Right atrium auricular region (tissue), 2 donors: ENCODE results near the gene NOD2. TPM values are rescaled to one million over a fixed set of nuclear protein-coding genes. Genes with fewer than 3 reads are reported as not detected.

Experiments used
- DNase-seq: peaks from one replicate; pipeline ENCODE4 v3.0.0-alpha.2; 2019; ENCODE audit warnings: low spot score
- H3K27ac ChIP-seq, 2 donors: fragments of 200-600 bp; sonication (generic); 1 replicate in 1 of 2; 2 replicates in 1 of 2; pipeline ENCODE4 v1.5.1; 2016 to 2019
- H3K27me3 ChIP-seq, 2 donors: fragments of 200-600 bp; sonication (generic); one replicate each; pipeline versions ENCODE4 v1.5.1 to v1.6.0; 2017 to 2019
- H3K36me3 ChIP-seq: fragments of 200-600 bp; sonication (generic); one replicate; pipeline ENCODE4 v1.5.1; 2016
- H3K4me1 ChIP-seq, 2 donors: fragments of 200-600 bp; sonication (generic); one replicate each; pipeline versions ENCODE4 v1.5.1 to v1.6.0; 2017 to 2019
- H3K4me3 ChIP-seq, 2 donors: fragments of 200-600 bp; sonication (generic); 1 replicate in 1 of 2; 2 replicates in 1 of 2; pipeline ENCODE4 v1.5.1; 2017 to 2019; ENCODE audit warnings: mild to moderate bottlenecking in 1 of 2, moderate library complexity in 1 of 2
- H3K9me3 ChIP-seq, 2 donors: fragments of 200-600 bp; sonication (generic); one replicate each; pipeline ENCODE4 v1.5.1; 2019
- total RNA-seq, 2 donors: library from RNA; depleted of rRNA; stranded (reverse); fragments of >200 nt; gene quantifications; one replicate each; pipeline ENCODE4 v1.1.0, GENCODE V29; 2016
- TF ChIP-seq, protein P1 (sequence below), 2 donors: fragments of 200-600 bp; sonication (generic); IDR thresholded peaks; one replicate each; pipeline ENCODE4 v1.5.1; 2019; ENCODE audit warnings: antibody characterized with exemption in 2 of 2

Gene NOD2
- total RNA-seq, 2 donors from 2014 or later = 0.44 to 1.6 TPM

DNA sequence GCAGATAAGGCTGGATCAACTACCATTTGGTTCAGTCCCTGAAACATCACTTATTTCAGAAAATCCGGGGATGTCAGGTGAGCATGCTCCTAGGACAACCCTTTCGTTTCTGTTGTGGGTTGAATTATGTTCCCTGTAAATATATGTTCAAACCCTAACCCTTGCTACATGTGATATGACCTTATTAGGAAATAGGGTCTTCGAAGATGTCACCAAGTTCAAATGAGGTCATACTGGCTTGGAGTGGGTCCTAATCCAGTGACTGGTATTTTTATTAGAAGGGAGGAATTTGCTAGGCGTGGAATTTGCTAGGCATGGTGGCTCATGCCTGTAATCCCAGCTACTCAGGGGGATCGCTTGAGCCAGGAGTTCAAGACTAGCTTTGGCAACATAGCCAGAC lies 33.6 kb upstream of the NOD2 start:
- TF ChIP-seq, protein P1, sequence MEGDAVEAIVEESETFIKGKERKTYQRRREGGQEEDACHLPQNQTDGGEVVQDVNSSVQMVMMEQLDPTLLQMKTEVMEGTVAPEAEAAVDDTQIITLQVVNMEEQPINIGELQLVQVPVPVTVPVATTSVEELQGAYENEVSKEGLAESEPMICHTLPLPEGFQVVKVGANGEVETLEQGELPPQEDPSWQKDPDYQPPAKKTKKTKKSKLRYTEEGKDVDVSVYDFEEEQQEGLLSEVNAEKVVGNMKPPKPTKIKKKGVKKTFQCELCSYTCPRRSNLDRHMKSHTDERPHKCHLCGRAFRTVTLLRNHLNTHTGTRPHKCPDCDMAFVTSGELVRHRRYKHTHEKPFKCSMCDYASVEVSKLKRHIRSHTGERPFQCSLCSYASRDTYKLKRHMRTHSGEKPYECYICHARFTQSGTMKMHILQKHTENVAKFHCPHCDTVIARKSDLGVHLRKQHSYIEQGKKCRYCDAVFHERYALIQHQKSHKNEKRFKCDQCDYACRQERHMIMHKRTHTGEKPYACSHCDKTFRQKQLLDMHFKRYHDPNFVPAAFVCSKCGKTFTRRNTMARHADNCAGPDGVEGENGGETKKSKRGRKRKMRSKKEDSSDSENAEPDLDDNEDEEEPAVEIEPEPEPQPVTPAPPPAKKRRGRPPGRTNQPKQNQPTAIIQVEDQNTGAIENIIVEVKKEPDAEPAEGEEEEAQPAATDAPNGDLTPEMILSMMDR (IDR thresholded peaks at IDR 0.05) = no peak
- Histone ChIP-seq H3K27me3 (no peaks in the 10 kb centered on the region), H3K36me3 (no peaks in the 10 kb centered on the region), H3K27ac (no peak overlapping the region), H3K9me3 (no peaks in the 10 kb centered on the region), H3K4me3 (no peak overlapping the region), H3K4me1 (no peaks in the 10 kb centered on the region)
- no peak for DNase-seq

- DNase-seq = no peak
- TF ChIP-seq, protein P1 (IDR thresholded peaks at IDR 0.05) = no peak
- no peaks in the 10 kb centered on the region for H3K9me3 ChIP-seq
- peaks cover 0 to 4% of the 10 kb centered on the region in 2 donors for H3K4me1 ChIP-seq
- H3K27me3 ChIP-seq = no peaks in the 10 kb centered on the region
- H3K36me3 ChIP-seq = no peaks in the 10 kb centered on the region
- no peak overlapping the region for H3K4me3 ChIP-seq
- no peak overlapping the region for H3K27ac ChIP-seq
Observed at GRCh38 chr16:50662306-50662940, 31.0 kb upstream of the NOD2 start.

DNA sequence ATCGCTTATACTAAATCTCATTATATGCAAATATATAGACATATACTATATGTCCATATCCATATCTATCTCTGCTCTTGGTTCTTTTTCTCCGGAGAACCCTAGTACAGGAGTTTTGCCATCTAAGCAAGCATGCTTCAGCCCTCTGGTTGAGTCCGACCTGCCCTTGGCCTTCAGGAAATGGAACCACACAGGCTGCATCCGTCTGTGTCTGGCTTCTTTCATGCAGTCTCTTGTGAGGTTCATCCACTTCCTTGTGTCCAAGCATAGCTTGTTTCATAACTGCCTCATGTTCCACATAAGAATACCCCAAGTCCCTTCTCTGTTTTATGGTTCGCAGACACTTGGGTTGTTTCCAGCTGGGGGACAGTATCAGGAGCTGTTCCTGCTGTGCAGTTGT lies 29.1 kb upstream of the NOD2 start:
- H3K4me1 ChIP-seq = peaks cover 0 to 12% of the 10 kb centered on the region in 2 donors
- H3K27ac ChIP-seq = no peak overlapping the region
- no peaks in the 10 kb centered on the region for H3K9me3 ChIP-seq
- H3K36me3 ChIP-seq = no peaks in the 10 kb centered on the region
- H3K4me3 ChIP-seq = no peak overlapping the region
- no peak for DNase-seq
- no peaks in the 10 kb centered on the region for H3K27me3 ChIP-seq
- TF ChIP-seq, protein P1 (IDR thresholded peaks at IDR 0.05) = no peak

DNA sequence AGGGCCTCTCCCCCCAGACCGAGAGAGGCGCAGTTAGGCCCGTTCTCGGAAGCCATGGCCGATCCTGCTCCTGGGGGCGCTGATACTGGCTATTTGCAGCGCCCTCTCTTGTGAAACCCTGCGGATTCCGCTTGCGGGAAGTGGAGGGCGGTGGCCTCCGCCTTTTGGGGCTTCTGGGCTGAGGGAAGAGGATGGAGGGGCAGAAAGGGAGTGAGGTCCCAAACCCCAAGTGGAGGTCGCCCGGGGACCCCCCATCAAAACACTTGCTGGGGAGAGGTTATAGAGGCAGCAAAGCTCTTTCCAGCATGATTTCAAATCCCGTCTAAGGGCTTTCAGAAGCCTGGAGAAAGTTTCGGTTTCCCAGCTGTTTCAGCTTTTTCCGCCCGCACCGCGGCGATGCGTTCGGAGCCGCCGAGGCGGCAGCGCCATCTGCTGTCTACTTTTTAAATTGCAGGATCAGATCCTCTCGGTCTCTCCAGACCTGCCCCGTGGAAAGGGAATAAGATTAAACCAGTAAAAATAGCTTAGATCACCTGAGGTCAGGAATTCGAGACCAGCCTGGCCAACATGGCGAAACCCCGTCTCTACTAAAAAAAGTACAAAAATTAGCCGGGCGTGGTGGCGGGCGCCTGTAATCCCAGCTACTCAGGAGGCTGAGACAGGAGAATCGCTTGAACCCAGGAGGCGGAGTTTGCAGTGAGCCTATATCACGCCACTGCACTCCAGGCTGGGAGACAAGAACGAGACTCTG lies 28.1 kb upstream of the NOD2 start:
- H3K9me3 ChIP-seq = no peaks in the 10 kb centered on the region
- peak overlapping the region; percentile 29 to 59 for H3K27ac ChIP-seq
- peak; percentile 84 for DNase-seq
- H3K4me3 ChIP-seq = peak overlapping the region; percentile 37 to 51
- H3K4me1 ChIP-seq = peaks cover 0 to 12% of the 10 kb centered on the region in 2 donors
- no peaks in the 10 kb centered on the region for H3K27me3 ChIP-seq
- TF ChIP-seq, protein P1 (IDR thresholded peaks at IDR 0.05) = peak; percentile 79 to 95
- no peaks in the 10 kb centered on the region for H3K36me3 ChIP-seq

GRCh38 chr16:50666658-50667496 lies 26.5 kb upstream of the NOD2 start:
- Histone ChIP-seq H3K4me3 (no peak overlapping the region), H3K9me3 (peaks cover under 1 to 4% of the 10 kb centered on the region in 2 donors), H3K36me3 (no peaks in the 10 kb centered on the region), H3K27ac (no peak overlapping the region), H3K4me1 (peaks cover 0 to 12% of the 10 kb centered on the region in 2 donors), H3K27me3 (no peaks in the 10 kb centered on the region)
- TF ChIP-seq, protein P1 (IDR thresholded peaks at IDR 0.05) = no peak
- no peak for DNase-seq
